Activated CD4-positive, alpha-beta T cell treated with anti-CD3 and anti-CD28 coated beads, Interleukin-2, amount 50 U/mL, for 16 hours (primary cell): ENCODE measurements around the gene ZNF385B.

ENCODE experiments used
- DNase-seq: peaks from one replicate; pipeline ENCODE4 v3.0.0-alpha.2; 2020

ZNF385B gene

DNA sequence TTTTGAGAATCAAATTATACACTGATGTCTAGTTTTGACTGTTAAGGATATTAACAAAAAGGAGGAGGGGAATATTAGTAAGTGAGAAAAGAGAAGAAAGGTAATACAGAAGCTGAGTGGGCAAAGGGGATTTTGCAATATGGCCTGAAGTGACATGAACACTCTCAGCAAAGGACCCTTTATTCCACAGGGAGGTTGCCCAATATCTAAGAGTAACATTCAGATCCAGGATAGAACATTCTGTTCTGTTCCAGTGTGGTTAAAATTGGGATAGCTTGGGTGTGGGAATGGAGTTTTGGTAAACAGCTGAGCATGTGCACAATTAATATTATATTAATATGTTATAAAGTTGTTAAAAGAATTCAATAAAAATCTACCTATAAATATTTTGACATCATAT, 120.1 kb downstream of the ZNF385B start:
- DNase-seq = no peak

DNA sequence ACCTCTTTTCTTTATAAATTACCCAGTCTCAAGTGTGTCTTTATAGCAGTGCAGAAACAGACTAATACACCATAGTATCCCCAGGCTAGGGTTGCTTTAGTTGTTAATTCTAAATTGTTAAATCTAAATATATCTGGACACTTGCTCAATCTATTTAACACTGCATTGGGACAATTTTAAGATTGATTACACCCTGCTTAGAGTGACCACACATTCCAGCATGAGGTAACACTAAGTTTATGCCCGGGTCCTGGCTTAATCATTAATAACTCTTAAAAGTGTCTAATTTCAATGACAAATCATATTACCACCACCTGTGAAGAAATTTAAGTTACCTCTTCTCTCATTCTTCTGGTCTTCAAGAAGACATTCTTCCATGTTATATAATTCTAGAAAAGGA, 131.4 kb downstream of the ZNF385B start:
- DNase-seq = no peak

DNA sequence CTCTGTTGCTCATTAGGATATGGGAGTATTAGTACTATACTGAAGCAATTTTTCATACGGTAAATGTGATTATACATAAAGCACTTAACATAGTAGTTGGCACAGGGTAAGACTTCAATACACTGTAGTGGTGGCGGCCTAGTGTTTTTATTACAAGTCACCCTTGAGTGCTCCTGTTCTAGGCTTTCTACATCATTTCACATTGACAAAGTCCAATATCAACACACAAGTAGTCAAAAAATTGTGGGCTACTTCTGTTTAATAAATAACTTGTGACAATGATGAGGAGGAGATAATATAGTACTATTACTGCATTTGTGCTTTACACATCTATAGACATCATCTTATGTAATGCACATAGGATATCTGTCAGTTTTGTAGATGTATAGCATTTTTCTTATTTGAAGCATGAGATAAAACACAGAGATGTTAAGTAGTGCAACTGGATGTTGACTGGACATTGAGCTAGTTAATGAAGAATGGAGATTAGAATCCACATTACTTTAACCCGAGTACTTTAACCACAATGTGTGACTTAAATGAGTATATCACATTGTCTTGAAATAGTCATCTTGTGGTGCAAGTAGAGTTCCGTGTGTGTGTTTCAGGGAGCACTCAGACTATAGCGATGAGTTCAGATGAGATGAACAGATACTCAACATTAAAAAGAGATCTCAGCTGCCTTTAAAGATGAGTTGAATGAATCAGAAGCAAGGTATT, 134.8 kb downstream of the ZNF385B start:
- no peak for DNase-seq

DNA sequence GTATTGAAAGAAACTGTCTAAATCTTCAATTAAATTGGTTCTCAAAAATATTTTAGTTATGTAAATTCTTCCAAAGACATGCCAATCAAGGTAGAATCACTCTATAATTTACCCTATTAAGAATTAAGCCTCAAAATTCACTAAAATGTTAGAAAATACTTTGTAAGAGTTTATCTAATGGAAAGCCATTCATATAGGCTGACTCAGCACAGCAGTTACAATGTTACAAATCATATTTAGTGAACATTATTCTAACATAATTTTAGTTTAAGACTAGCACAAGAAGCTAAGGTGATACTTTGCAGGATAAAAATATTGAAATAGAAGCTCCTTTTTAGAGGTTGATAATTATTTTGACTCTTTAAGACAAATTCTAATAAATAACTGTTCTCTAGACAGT, 137.0 kb downstream of the ZNF385B start:
- no peak for DNase-seq

DNA sequence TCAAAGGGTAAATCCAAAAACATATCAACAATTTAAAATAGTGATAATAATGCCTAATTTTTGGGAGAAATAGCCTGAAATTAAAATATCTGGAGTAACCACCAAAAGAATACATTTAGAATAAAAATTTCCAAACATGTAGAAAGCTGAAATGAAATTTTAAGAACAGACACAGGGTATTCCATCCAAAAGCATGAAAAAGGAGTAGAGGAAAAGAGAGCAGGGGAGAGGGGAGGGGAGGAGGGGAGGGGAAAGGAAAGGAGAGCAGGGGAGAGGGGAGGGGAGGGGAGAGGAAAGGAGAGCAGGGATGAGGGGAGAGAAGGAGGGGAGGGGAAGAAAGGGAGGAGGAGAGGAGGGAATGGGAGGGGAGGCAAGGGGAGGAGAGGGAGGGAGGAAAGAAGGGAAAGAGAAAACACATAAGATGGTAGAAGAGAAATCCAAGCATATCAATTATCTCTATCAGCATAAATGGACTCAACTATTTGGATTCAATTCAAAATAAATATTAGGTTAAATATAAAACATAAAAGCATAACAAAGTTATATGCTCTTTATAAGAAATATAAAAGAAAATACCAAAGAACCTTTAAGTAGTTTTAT, 141.1 kb downstream of the ZNF385B start:
- no peak for DNase-seq

DNA sequence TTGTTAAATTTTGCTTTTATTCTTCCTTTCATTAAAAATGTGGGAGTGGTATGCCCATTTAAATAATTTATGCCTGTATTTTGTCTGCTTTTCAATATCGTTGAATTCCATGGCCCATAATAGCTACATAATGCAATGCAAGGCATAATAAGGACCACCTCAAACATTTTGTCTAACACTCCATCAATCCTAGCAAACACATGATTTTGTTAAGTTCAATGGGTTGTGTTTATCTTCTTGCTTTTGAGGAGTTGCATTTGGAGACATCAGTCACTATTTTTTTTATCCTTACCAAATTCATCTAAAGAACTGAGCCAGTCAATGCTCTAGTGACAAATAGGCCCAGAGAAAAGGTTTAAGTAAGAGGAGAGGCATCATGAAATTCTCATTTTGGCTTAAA, 145.5 kb downstream of the ZNF385B start:
- no peak for DNase-seq

DNA sequence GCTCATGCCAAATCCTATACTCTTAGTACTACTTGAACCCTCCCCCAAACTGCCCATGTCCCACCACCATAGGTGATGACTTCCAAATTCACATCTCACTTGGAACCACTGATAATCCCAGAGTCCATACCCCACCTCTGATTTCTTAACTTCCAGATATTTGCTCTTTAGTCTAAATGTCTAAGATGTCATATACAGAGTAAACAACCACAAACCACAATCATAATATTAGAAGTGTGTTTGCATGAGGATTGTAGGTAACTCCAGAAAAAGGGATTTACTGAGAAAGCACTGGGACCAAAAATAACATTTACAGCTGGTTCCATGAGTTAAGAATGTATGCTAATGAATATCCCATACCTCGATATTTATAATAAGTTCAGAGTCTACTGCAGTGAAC, 146.2 kb downstream of the ZNF385B start:
- DNase-seq = no peak

DNA sequence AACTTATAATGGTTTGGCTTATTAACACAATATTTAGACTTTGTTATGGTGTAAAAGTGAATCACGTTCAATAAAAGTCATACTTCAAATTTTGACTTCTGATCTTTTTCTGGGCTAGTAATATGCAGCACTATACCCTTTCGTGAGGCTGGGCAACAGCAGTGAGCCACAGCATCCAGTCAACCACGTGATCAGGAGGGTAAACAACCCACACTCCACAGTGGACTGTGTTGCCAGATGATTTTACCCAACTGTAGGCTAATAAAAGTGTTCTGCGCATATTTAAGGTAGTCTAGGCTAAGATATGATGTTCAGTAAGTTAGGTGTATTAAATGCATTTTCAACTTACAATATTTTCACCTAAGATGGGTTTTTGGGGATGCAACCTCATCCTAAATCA, 148.6 kb downstream of the ZNF385B start:
- no peak for DNase-seq

DNA sequence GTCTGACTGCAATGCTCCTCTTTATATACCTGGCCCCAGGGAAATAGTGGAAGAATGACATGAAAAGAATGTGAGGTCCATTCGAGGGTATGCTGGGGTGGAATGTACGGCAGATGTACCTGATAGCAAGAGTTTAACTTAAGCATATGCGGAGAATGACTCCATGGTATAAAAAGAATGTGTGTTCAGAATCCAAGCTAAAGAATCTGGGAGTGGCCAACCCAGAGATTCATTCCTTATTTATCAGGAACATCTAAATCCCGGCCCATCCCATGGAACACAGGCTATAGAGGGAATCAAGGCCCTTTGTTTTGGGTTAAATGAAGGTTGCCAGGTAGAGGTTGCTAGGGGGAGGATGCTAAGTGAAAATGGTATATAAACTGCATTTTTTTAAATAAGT, 150.0 kb downstream of the ZNF385B start:
- DNase-seq = no peak

DNA sequence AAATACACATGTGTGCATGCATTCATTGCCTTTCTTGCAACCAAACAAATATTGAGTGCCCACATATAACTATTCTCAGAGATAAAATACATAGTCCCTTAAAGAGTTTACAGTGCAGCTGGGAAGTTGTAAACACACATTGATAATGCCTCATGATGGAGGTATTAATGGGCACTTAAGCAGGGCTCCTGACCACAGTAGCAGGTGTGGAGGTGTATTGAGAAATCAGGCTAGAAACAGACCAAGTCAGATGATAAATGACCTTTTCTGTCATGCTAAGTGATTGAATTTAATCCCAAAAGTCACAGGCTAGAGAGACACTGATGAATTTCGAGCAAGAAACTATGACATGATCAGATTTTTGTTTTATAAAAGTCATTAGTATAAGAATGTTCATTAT, 157.7 kb downstream of the ZNF385B start:
- DNase-seq = no peak

DNA sequence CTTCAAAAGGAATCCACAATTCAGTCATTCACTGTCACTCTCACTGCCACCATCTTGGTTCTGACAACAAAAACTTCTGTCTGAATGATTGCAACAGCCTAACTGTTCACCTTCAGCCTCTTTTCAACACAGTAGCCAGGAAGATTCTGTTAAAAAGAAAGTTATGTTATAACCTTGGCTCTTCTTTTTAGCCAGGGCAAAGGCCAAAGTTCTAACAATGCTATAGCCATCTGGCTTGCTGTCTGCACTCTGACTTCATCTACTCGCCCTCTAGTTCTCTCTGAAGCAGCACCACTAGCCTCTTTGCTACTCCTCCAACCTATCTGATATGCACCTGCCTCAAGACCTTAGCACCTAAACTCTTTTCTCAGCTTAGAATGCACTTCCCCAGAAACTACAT, 158.5 kb downstream of the ZNF385B start:
- DNase-seq = no peak

DNA sequence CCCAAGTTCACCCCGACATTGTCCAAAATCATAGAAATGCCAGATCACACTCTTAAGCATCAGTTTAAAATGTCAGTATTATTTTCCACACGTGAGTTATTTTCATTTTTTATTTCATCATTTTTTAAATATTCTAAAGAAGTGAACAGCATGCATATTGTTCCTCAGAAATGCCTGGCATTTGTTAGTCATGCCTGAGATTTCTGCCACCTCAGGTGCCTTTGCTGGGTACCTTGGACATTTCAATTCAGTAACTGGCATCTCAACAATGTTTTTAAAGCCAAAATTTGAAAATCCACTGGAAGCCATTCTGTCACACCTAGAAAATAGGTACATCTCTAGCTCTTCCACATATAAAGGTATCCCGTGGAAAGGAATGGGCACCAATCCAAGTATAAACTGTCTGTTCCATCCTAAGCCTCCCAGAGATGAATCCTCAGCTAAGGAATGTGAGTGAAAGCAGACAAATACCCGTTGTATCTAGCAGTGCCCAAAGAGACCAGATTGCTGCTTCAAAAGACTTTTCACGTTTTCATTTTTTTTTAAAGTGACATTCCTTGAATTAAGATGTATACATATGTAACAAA, 159.8 kb downstream of the ZNF385B start:
- DNase-seq = no peak

DNA sequence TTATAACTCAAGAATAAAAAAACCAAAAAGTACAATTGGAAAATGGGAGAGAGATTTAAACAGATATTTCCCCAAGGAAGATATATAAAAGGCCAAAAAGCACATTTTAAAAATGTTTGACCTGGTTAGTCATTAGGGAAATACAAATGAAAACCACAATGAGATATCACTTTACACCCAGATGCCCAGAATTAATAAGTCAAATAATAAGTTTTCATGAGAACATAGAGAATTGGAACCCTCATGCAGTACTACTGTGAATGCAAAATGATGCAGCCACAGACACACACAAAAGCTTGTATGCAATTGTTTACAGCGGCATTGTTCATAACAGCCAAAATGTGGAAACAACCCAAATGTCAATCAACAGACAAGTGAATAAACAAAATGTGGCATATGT, 165.9 kb downstream of the ZNF385B start:
- DNase-seq = no peak

DNA sequence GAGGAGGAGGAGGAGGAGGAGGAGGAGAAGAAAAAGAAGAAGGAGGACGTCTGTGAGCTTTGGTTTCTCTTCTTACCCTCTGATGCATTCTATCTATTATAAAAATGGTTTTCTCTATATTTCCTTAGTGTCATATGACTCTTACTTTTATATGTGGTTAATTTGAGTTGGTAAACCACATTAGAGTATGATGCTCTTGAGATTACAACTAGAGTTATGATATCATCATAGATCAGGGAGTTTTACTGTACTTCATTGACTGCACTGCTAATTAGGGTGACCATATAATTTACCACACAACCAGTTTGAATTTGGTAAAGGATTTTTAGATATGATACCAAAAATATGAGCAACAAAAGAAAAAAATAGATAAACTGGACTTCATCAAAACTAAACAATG, 166.4 kb downstream of the ZNF385B start:
- no peak for DNase-seq

DNA sequence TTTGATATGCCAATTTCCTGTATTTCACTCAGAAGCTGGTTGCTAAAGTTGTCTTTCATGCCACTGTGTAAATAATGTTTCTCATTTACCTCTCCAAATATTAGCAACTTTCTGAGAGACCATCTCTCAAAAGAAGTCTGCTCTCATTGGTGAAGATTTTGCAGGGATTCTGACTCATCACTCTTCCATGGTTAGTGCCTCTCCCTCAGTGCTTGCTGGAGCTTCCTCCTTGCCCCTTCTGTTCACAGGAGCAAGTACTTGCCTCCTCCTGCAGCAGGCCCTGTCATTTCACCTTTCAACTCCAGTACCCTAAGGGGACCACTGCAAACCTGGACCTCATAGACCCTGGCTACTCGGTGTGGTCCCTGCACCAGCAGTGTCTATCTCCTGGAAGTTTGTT, 168.8 kb downstream of the ZNF385B start:
- DNase-seq = no peak

DNA sequence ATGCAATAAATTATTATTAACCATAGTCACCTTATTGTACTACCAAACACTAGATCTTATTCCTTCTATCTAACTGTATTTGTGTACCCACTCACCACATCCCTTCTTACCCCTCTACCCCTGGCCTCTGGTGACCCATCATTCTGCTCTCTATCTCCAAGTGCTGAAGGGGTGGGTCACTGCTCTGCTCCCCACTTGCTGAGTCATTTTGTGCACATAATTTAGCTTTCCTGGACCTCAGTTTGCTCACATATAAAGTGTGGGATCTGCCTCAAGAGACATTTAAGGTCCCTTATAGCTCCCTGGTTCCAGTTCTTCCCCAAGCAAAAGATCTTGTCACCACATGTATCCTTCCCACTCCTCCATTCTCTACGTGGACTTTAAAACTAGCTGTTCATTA, 169.4 kb downstream of the ZNF385B start:
- no peak for DNase-seq

DNA sequence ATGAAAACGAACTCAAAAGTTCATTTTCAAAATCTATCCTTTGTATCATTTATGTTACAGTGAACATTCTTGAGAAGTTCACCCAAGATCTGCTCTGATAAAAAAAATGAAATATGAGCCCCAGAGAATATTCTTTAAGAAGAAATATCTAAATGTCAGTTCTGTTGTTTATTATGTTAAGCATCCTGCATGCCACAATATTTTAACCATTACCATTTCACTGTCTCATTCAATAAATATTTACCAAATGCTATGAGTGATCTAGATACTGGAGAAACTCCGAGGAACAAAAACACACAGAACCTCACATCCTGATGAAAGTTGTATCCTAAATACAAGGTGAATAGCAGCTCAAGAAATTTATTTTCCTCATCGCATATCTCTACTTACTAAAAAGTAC, 170.2 kb downstream of the ZNF385B start:
- no peak for DNase-seq

DNA sequence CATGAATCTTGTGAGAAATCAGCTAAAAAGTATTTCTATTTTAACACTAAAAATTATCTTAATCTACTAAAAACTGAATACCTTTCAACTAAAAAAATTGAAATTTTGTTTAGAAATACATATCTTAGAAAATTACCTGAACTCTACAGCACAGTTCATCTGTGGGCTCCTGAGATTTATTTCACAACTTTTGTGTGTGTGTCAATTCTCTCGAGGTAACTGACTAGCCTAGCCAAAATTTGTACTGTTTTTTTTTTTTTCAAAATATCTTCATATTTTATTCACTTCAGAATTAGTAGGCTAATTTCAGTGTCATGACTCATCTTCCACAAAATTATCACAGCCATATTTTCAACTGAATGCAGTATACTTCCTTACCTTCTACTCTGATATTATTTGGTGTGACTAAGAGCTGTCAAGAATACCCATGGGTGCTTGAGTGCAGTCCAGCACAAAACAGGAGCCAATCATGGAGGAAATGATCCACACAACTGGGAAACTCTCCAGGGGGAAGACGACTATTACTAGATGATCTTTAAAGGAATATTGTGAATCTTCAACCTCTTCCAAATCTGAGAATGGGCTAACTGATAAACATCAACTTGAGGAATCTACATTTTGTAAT, 174.6 kb downstream of the ZNF385B start:
- DNase-seq = no peak

DNA sequence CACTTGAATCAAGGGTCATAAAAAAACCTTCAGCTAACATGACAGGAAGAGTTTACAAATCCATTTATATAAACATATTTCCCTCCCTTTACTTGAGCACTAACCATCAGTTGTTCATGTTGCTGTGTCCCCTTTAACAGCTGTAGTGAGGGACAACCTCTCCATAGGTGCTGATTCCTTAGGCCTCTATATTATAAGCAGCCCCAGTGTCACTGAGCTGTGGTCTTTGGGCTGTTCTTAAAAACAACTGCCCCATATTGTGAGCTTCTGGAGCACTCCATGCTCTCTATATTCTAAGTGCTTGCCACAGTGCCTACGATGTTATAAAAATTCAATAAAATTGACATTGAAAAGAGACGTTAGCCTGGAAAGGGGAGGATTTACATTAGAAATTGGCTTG, 175.3 kb downstream of the ZNF385B start:
- DNase-seq = no peak

DNA sequence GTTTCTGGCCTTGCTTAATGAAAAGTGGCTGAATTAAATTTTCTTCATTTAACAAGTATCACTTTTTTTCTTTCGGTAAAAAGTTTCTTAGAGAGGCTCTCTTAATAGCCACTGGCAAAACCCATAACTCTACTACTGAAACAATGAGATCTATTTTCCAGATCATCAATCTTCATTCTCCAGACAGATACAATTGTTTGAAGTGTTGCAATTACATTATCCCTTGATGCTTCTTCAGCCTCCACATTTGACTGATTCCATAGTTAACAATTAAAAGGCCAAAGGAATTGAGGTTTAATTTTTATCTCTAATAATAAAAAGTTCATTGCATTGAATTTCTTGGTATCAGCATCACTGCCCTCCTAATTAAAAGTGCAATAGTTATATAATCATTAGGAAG, 176.3 kb downstream of the ZNF385B start:
- DNase-seq = no peak

DNA sequence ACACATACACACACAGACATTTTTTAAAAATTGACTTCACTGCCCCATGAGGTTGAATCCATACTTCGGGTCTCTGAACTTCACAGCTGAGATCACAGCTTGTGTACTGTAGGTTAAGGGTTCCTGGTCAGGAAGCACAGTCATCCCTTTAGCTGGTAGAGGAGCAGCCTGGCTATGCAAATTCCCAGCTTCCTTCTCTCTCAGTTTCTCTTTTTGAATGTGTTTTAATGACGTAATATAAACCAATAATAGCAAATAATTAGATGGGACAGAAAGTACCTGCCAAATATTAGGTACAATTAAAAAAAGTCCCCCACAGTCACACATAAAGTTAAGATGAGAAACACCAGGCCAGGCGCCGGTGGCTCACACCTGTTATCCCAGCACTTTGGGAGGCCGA, 178.7 kb downstream of the ZNF385B start:
- DNase-seq = no peak

DNA sequence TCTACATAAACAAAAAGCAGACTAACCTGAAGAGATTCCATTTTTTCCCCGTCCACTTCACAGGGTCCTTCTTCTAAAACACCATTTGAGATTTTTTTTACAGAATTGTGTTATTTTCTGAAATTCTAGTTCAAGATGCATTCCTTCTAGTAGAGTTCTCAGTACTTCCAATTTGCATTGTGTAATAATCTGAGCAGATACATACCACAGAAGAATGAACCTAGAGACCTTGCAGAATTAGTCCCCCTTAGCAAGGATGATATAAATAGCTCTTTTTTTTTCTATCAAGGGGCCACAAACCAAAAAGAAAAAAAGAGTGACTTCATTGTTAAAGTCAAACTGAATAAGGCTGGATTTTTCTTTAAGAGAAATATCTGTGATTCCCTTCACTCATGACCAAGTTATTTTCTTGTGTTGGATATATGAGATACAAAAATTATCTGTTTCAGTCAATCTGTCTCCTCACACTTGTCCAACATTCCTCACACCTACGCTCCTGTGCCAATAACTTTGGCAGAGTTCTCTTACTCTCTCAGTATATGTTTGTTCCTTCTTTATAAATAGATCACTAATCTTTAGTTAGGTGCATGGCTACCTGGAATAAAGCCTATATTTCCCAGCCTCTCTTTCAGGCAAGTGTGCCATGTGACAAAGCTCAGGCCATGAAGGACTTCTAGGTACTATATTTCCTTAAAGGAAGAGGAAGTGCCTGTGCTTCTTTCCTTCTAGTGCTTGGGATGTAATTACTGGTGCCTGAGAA, 183.5 kb downstream of the ZNF385B start:
- no peak for DNase-seq

DNA sequence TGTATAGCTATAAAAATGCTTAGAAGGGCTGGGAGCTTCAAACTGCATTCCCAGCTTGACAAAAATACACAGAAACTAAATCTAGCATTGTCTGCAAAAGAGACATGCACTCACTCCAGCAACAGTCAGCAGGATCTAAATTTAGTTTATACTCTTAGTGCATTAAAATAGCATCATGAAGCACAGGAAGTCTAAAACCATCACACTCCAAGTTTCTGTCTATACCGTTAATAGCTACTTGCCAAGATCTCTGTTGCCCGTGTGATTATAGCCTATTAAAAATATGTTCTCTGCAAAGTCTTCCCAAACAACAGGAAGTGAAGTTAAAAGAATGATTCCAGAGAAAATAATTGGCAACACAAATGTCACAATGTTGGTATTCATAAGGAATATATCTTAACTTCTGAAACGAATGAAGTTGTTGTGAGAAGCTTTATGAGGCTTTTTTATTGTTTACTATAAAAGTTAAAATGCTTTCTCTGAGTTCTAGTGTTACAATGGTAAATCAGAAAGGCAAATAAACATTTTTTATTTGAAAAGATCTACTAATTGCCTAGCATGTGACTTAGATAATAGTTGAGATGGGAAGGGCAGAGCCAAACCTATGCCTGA, 184.2 kb downstream of the ZNF385B start:
- no peak for DNase-seq
